ENCODE measurements around the gene ATE1. TPM values are rescaled to one million over a fixed set of nuclear protein-coding genes. Genes with fewer than 3 reads are reported as not detected.

The ATE1 gene
- polyA plus RNA-seq, 2 of the 4 experiments (the other 2 are of a cell fraction), result 27.2 to 58.8 TPM

DNA sequence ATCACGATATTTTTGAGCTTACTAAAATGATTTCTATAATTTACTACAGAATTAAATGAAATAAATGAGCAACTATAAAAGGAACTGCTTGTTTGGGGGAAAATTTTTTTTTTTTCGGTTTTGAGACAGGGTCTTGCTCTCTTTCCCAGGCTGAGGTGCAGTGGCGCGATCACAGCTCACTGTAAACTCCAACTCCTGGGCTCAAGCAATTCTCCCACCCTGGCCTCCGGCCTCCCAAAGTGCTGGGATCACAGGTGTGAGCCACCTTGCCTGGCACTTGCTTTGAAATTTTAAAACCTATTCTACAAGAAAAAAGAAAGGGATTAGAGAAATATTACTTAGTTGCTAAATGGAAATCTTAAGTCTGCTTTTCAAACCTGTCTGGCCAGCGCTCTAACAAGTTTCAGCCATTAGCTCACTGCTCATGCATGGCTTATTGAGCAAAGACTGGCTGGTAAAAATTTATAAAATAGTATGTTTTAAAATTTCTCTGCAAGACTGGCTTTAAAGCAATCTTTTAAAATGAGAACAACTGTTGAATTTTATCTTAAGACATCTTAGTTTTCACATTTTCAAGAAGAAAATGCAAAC, 144.0 kb downstream of the ATE1 start:
- Histone ChIP-seq H3K4me3 (no peak overlapping the region), H3K4me1 (no peaks in the 10 kb centered on the region), H3K27ac (no peak overlapping the region), H3K9me3 (no peaks in the 10 kb centered on the region), H3K4me2 (no peak overlapping the region)
- DNase-seq (ENCODE audit: low read depth in 1 of 2, low spot score in 1 of 2) (no peak), FAIRE-seq (no peak), ATAC-seq (no peak)
- ChIA-PET CTCF (no interaction called here), POLR2A (interaction anchor here (0.6 kb wide), 1 partner anchor 7 kb away, joined by 3 read pairs; no protein-coding TSS in a partner anchor)
- no peak for TF ChIP-seq NPAS2 (CRISPR knock-in tag; IDR thresholded peaks at IDR 0.05; ENCODE audit: borderline replicate concordance)
- 72% methylated on average over 6 of the region's 6 CpGs for WGBS (ENCODE audit: missing lambda C conversion rate)

DNA sequence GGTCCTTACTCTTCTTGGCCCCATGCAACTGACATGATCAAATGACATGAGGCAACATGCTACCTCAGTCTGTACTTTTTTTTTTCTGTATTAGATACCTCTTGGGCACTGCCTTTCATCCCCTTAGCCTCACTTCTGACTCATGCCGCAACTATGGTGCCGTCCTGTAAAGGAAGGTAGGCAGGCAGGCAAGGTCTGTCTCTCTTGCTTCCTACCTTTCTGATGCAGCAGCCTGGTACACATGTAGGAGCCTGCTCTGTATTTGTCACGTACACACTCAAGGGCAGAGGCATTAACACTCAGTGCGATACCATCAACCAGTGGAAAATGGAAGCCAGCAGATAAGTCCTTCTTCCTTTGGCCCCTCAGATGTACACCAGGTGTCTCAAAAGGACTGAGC, 146.7 kb downstream of the ATE1 start:
- ChIA-PET POLR2A (no interaction called here), CTCF (interaction anchor here (1.1 kb wide), 1 partner anchor 74 kb away, joined by 4 read pairs; no protein-coding TSS in a partner anchor)
- no peak for DNase-seq (ENCODE audit: low read depth in 1 of 2, low spot score in 1 of 2)
- Histone ChIP-seq H3K27ac (no peak overlapping the region), H3K4me2 (no peak overlapping the region), H3K4me1 (no peaks in the 10 kb centered on the region), H3K4me3 (no peak overlapping the region), H3K9me3 (no peaks in the 10 kb centered on the region)
- 96% methylated on average over 4 of the region's 4 CpGs for WGBS (ENCODE audit: missing lambda C conversion rate)
- no peak for FAIRE-seq
- ATAC-seq, result no peak
- no peak for TF ChIP-seq EHF (CRISPR knock-in tag; IDR thresholded peaks at IDR 0.05)
- no peak for TF ChIP-seq POLR2AphosphoS2 (conservative IDR thresholded peaks at IDR 0.05; ENCODE audit: low read length)
- TF ChIP-seq EP300 (IDR thresholded peaks at IDR 0.05), result no peak
- TF ChIP-seq, protein P1, sequence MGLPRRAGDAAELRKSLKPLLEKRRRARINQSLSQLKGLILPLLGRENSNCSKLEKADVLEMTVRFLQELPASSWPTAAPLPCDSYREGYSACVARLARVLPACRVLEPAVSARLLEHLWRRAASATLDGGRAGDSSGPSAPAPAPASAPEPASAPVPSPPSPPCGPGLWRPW (IDR thresholded peaks at IDR 0.05), result no peak
- TF ChIP-seq CHD4 (IDR thresholded peaks at IDR 0.05; ENCODE audit: borderline replicate concordance), result no peak
- TF ChIP-seq GATA3 (IDR thresholded peaks at IDR 0.05; ENCODE audit: borderline replicate concordance), result no peak
- TF ChIP-seq RFX5 (IDR thresholded peaks at IDR 0.05), result no peak
- no peak for TF ChIP-seq MYC (IDR thresholded peaks at IDR 0.05; ENCODE audit: borderline replicate concordance, low read length)

DNA sequence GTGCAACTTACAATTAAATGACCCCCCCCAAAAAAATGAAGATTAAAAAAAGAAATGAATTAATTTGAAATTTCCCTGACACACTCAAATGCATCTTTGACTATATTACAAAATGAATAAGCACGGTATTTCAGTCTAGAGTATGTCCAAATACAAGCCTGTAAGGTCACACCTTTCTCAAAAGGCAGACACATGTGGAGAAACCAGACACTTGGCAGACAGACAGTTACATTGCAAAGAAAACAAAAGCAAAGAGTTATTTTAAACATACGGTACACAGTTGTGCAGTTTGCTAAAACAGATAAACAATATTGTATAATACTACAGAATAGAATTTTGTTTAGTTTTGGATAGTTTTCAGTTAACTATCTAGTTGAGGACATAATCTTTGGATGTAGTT, 153.0 kb downstream of the ATE1 start:
- 77% methylated on average over 2 of the region's 2 CpGs for whole genome bisulfite sequencing (ENCODE audit: missing lambda C conversion rate)
- ChIA-PET CTCF (no interaction called here), POLR2A (no interaction called here)
- H3K4me3 ChIP-seq, result no peak overlapping the region
- no peak for DNase-seq (ENCODE audit: low read depth in 1 of 2, low spot score in 1 of 2)
- ATAC-seq, result no peak
- H3K4me1 ChIP-seq, result no peaks in the 10 kb centered on the region
- no peaks in the 10 kb centered on the region for H3K9me3 ChIP-seq
- TF ChIP-seq BHLHE40 (IDR thresholded peaks at IDR 0.05; ENCODE audit: low read depth, low read length), result no peak
- no peak for TF ChIP-seq ZFP36 (IDR thresholded peaks at IDR 0.05; ENCODE audit: borderline replicate concordance, partially characterized antibody)
- no peak for TF ChIP-seq ZNF302 (CRISPR knock-in tag; IDR thresholded peaks at IDR 0.05)
- TF ChIP-seq EP300 (IDR thresholded peaks at IDR 0.05), result no peak
- no peak for TF ChIP-seq ESRRA (IDR thresholded peaks at IDR 0.05; ENCODE audit: borderline replicate concordance, low read length)
- TF ChIP-seq FOSB (CRISPR knock-in tag; IDR thresholded peaks at IDR 0.05), result no peak
- TF ChIP-seq, protein P2, sequence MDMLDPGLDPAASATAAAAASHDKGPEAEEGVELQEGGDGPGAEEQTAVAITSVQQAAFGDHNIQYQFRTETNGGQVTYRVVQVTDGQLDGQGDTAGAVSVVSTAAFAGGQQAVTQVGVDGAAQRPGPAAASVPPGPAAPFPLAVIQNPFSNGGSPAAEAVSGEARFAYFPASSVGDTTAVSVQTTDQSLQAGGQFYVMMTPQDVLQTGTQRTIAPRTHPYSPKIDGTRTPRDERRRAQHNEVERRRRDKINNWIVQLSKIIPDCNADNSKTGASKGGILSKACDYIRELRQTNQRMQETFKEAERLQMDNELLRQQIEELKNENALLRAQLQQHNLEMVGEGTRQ (IDR thresholded peaks at IDR 0.05), result no peak
- TF ChIP-seq CHD2 (IDR thresholded peaks at IDR 0.05; ENCODE audit: low read length, partially characterized antibody), result no peak
- TF ChIP-seq, protein P3, sequence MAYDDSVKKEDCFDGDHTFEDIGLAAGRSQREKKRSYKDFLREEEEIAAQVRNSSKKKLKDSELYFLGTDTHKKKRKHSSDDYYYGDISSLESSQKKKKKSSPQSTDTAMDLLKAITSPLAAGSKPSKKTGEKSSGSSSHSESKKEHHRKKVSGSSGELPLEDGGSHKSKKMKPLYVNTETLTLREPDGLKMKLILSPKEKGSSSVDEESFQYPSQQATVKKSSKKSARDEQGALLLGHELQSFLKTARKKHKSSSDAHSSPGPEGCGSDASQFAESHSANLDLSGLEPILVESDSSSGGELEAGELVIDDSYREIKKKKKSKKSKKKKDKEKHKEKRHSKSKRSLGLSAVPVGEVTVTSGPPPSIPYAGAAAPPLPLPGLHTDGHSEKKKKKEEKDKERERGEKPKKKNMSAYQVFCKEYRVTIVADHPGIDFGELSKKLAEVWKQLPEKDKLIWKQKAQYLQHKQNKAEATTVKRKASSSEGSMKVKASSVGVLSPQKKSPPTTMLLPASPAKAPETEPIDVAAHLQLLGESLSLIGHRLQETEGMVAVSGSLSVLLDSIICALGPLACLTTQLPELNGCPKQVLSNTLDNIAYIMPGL (CRISPR knock-in tag; IDR thresholded peaks at IDR 0.05; ENCODE audit: borderline replicate concordance), result no peak
- no peak overlapping the region for H3K27ac ChIP-seq
- no peak for FAIRE-seq
- H3K4me2 ChIP-seq, result no peak overlapping the region

DNA sequence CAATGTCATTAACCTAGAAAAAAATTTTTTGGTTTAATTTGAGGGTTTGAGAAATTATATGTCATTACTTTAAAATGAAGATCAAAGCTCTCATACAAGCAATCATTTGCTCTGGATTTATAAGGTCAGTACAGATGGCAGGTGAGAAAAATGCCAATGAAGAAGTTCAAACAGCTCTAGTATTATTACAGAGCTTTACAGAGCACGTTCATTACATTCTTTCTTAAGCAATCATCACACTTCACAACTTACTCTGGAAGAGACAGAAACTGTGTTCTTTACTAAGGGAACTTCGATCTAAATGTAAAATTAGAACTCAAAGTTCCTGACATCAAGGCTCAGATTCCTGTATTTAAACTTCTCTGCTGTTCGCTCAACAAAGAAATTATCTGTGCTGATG, 153.4 kb downstream of the ATE1 start:
- FAIRE-seq (no peak), DNase-seq (ENCODE audit: low read depth in 1 of 2, low spot score in 1 of 2) (no peak), ATAC-seq (no peak)
- ChIA-PET POLR2A (no interaction called here), CTCF (no interaction called here)
- 75% methylated on average over 3 of the region's 3 CpGs for WGBS (ENCODE audit: missing lambda C conversion rate)
- Histone ChIP-seq H3K4me2 (no peak overlapping the region), H3K9me3 (no peaks in the 10 kb centered on the region), H3K4me3 (no peak overlapping the region), H3K27ac (no peak overlapping the region), H3K4me1 (no peaks in the 10 kb centered on the region)
- no peak for TF ChIP-seq SREBF2 (IDR thresholded peaks at IDR 0.05)
- no peak for TF ChIP-seq EP300 (IDR thresholded peaks at IDR 0.05)
- TF ChIP-seq, protein P4, sequence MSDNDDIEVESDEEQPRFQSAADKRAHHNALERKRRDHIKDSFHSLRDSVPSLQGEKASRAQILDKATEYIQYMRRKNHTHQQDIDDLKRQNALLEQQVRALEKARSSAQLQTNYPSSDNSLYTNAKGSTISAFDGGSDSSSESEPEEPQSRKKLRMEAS (IDR thresholded peaks at IDR 0.05), result no peak
- TF ChIP-seq, protein P2 (IDR thresholded peaks at IDR 0.05), result no peak
- TF ChIP-seq TFCP2L1 (CRISPR knock-in tag; IDR thresholded peaks at IDR 0.05), result no peak
- no peak for TF ChIP-seq RCOR1 (IDR thresholded peaks at IDR 0.05; ENCODE audit: low read depth, low read length)
- TF ChIP-seq BHLHE40 (IDR thresholded peaks at IDR 0.05; ENCODE audit: low read depth, low read length), result no peak
- no peak for TF ChIP-seq MYC (IDR thresholded peaks at IDR 0.05; ENCODE audit: borderline replicate concordance, low read length)
- TF ChIP-seq POLR2AphosphoS2 (conservative IDR thresholded peaks at IDR 0.05; ENCODE audit: low read length), result no peak
- TF ChIP-seq, protein P5, sequence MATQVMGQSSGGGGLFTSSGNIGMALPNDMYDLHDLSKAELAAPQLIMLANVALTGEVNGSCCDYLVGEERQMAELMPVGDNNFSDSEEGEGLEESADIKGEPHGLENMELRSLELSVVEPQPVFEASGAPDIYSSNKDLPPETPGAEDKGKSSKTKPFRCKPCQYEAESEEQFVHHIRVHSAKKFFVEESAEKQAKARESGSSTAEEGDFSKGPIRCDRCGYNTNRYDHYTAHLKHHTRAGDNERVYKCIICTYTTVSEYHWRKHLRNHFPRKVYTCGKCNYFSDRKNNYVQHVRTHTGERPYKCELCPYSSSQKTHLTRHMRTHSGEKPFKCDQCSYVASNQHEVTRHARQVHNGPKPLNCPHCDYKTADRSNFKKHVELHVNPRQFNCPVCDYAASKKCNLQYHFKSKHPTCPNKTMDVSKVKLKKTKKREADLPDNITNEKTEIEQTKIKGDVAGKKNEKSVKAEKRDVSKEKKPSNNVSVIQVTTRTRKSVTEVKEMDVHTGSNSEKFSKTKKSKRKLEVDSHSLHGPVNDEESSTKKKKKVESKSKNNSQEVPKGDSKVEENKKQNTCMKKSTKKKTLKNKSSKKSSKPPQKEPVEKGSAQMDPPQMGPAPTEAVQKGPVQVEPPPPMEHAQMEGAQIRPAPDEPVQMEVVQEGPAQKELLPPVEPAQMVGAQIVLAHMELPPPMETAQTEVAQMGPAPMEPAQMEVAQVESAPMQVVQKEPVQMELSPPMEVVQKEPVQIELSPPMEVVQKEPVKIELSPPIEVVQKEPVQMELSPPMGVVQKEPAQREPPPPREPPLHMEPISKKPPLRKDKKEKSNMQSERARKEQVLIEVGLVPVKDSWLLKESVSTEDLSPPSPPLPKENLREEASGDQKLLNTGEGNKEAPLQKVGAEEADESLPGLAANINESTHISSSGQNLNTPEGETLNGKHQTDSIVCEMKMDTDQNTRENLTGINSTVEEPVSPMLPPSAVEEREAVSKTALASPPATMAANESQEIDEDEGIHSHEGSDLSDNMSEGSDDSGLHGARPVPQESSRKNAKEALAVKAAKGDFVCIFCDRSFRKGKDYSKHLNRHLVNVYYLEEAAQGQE (IDR thresholded peaks at IDR 0.05), result no peak
- no peak for TF ChIP-seq ZSCAN20 (CRISPR knock-in tag; IDR thresholded peaks at IDR 0.05)

Measured in A549 (cell line).